Spleen (tissue), 7 donors: ENCODE measurements around the gene LRRC30.

Experiments
- POLR2A ChIP-seq, 3 donors: fragments of 450-650 bp; IDR thresholded peaks; one replicate each; pipeline ENCODE4 v1.5.1; 2017; ENCODE audit warnings: antibody characterized with exemption in 3 of 3, mild to moderate bottlenecking in 1 of 3
- TF ChIP-seq, protein P1 (sequence below), 11 experiments: fragments of 200-600 bp in 7 of 11; fragments of 450-650 bp in 4 of 11; sonication (generic) in 4 of 11; IDR thresholded peaks in 8 of 11; conservative IDR thresholded peaks in 3 of 11; 1 replicate in 7 of 11; 2 replicates in 4 of 11; pipeline versions ENCODE4 v1.4.0 to v1.8.0; 2016 to 2021; ENCODE audit warnings: antibody characterized with exemption in 11 of 11, inconsistent platforms in 4 of 11, mild to moderate bottlenecking in 1 of 11
- donor health status: DM: no; HTN: no; CAD: no; lungs with moderate emphysema.
- donor health status: DM: no; HTN: no; CAD: no.
- donor health status: DM: no; HTN: no; CAD: no.

DNA sequence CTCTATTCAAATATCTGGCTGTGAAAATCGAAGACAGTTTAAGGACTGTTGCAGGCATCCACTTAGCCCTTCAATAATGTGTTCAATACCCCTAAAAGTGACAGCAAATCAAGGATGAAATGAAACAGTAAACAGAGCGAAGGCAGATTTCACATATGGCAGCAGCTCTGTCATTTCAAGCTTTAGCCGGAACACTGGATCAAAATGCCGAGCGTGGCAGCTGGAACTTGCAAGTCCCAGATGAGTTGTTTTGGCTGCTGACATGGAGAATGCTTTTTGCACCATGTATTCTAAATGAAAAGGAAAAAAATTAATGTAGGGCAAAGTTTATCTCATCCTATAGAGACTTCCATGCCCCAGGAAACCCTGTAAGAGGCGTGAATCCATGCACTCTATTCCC is 18.0 kb downstream of the LRRC30 start:
- TF ChIP-seq, protein P1, sequence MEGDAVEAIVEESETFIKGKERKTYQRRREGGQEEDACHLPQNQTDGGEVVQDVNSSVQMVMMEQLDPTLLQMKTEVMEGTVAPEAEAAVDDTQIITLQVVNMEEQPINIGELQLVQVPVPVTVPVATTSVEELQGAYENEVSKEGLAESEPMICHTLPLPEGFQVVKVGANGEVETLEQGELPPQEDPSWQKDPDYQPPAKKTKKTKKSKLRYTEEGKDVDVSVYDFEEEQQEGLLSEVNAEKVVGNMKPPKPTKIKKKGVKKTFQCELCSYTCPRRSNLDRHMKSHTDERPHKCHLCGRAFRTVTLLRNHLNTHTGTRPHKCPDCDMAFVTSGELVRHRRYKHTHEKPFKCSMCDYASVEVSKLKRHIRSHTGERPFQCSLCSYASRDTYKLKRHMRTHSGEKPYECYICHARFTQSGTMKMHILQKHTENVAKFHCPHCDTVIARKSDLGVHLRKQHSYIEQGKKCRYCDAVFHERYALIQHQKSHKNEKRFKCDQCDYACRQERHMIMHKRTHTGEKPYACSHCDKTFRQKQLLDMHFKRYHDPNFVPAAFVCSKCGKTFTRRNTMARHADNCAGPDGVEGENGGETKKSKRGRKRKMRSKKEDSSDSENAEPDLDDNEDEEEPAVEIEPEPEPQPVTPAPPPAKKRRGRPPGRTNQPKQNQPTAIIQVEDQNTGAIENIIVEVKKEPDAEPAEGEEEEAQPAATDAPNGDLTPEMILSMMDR (IDR thresholded peaks at IDR 0.05 in 8 of 11, conservative IDR thresholded peaks at IDR 0.05 in 3 of 11), result no peak
- no peak for TF ChIP-seq POLR2A (IDR thresholded peaks at IDR 0.05)
